ENCODE measurements around the gene LIPM.

LIPM gene

DNA sequence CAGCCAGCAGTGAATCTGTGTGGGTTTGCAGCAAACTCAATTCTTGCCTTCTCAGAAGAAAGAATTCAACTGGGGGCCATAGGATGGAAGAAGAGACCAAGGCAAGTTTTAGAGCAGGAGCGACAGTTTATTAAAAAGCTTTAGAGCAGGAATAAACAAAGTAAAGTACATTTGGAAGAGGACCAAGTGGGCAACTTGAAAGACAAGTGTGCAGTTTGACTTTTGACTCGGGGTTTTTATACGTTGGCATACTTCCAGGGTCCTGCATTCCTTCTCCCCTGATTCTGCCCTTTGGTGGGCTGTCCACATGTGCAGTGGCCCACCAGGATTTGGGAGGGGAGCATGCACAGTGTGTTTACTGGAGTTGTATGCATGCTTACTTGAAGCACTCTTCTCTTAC is 52.2 kb downstream of the LIPM start:
- Histone ChIP-seq H3K36me3 (ENCODE audit: control insufficient read depth, insufficient read depth, low read length) (no peaks in the 10 kb centered on the region), H3K4me1 (ENCODE audit: control insufficient read depth, insufficient read depth, low read length) (peaks cover 19% of the 10 kb centered on the region), H3K27me3 (ENCODE audit: control insufficient read depth, insufficient read depth, low read length) (no peaks in the 10 kb centered on the region), H3K4me3 (ENCODE audit: low read depth, low read length) (no peak overlapping the region), H3K9me3 (ENCODE audit: control insufficient read depth, insufficient read depth, low read length) (no peaks in the 10 kb centered on the region), H3K27ac (ENCODE audit: low read depth, low read length) (no peak overlapping the region), H3K9ac (ENCODE audit: low read depth, low read length) (no peak overlapping the region)

GRCh38 chr10:88857831-88858230 is 55.3 kb downstream of the LIPM start:
- Histone ChIP-seq H3K9ac (ENCODE audit: low read depth, low read length) (no peak overlapping the region), H3K27ac (ENCODE audit: low read depth, low read length) (no peak overlapping the region), H3K4me1 (ENCODE audit: control insufficient read depth, insufficient read depth, low read length) (peaks cover 6% of the 10 kb centered on the region; the same call in 1 of the 2 replicates)

DNA sequence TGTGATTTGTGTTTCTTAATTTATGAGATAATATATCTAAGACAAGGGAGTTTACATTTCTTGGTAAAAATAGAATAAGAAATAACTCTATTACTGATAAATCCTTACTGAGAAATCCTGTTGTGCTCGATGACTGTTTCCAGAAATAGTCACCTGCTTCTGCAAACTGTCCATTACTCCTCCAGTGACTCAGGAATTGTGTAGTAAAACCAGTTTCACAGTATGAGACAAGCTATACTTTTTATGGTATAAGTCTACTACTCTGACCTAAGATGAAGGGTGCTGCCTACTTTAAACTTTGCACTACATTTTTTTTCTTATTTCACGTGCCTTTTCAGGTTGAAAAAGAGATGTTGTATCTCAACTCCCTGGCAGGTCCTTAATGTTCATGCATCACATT is 56.0 kb downstream of the LIPM start:
- Histone ChIP-seq H3K27ac (ENCODE audit: low read depth, low read length) (no peak overlapping the region), H3K27me3 (ENCODE audit: control insufficient read depth, insufficient read depth, low read length) (no peaks in the 10 kb centered on the region), H3K9me3 (ENCODE audit: control insufficient read depth, insufficient read depth, low read length) (no peaks in the 10 kb centered on the region), H3K36me3 (ENCODE audit: control insufficient read depth, insufficient read depth, low read length) (no peaks in the 10 kb centered on the region), H3K4me1 (ENCODE audit: control insufficient read depth, insufficient read depth, low read length) (peaks cover 4% of the 10 kb centered on the region; the same call in 1 of the 2 replicates), H3K9ac (ENCODE audit: low read depth, low read length) (no peak overlapping the region), H3K4me3 (ENCODE audit: low read depth, low read length) (no peak overlapping the region)

More at GRCh38 chr10:88857831-88858230, 55.3 kb downstream of the LIPM start:
- H3K27me3 ChIP-seq (ENCODE audit: control insufficient read depth, insufficient read depth, low read length), result no peaks in the 10 kb centered on the region
- H3K36me3 ChIP-seq (ENCODE audit: control insufficient read depth, insufficient read depth, low read length), result no peaks in the 10 kb centered on the region
- H3K9me3 ChIP-seq (ENCODE audit: control insufficient read depth, insufficient read depth, low read length), result no peaks in the 10 kb centered on the region
- no peak overlapping the region for H3K4me3 ChIP-seq (ENCODE audit: low read depth, low read length)

DNA sequence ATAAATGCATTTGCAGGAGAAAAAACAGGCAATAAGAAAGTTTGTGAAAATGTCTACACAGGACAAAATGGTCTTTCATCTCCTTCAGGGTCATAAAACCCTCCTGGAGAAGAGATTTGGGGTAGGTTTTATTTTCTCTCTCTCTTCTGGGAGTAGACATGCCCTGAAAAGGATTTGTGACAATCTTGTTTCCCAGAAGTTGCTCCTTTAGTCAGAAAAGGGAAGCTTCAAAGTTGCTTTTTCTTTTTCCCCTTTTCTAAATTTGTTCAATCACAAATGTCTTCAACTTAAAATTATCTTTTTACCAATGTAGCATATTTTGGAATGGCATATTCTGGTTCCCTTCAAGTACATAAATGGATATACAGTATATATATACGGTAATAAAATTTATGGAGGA is 58.5 kb downstream of the LIPM start:
- no peaks in the 10 kb centered on the region for H3K36me3 ChIP-seq (ENCODE audit: control insufficient read depth, insufficient read depth, low read length)
- no peaks in the 10 kb centered on the region for H3K4me1 ChIP-seq (ENCODE audit: control insufficient read depth, insufficient read depth, low read length)
- H3K4me3 ChIP-seq (ENCODE audit: low read depth, low read length), result no peak overlapping the region
- H3K9me3 ChIP-seq (ENCODE audit: control insufficient read depth, insufficient read depth, low read length), result no peaks in the 10 kb centered on the region
- H3K9ac ChIP-seq (ENCODE audit: low read depth, low read length), result no peak overlapping the region
- no peak overlapping the region for H3K27ac ChIP-seq (ENCODE audit: low read depth, low read length)
- H3K27me3 ChIP-seq (ENCODE audit: control insufficient read depth, insufficient read depth, low read length), result no peaks in the 10 kb centered on the region

GRCh38 chr10:88865281-88865876 is 62.8 kb downstream of the LIPM start:
- H3K4me1 ChIP-seq (ENCODE audit: control insufficient read depth, insufficient read depth, low read length), result 0 out of 2 replicates have a peak, but pooled peaks cover 6% of the 10 kb centered on the region
- no peak overlapping the region for H3K27ac ChIP-seq (ENCODE audit: low read depth, low read length)
- no peaks in the 10 kb centered on the region for H3K36me3 ChIP-seq (ENCODE audit: control insufficient read depth, insufficient read depth, low read length)
- H3K9me3 ChIP-seq (ENCODE audit: control insufficient read depth, insufficient read depth, low read length), result no peaks in the 10 kb centered on the region
- H3K27me3 ChIP-seq (ENCODE audit: control insufficient read depth, insufficient read depth, low read length), result no peaks in the 10 kb centered on the region
- no peak overlapping the region for H3K4me3 ChIP-seq (ENCODE audit: low read depth, low read length)
- H3K9ac ChIP-seq (ENCODE audit: low read depth, low read length), result no peak overlapping the region

DNA sequence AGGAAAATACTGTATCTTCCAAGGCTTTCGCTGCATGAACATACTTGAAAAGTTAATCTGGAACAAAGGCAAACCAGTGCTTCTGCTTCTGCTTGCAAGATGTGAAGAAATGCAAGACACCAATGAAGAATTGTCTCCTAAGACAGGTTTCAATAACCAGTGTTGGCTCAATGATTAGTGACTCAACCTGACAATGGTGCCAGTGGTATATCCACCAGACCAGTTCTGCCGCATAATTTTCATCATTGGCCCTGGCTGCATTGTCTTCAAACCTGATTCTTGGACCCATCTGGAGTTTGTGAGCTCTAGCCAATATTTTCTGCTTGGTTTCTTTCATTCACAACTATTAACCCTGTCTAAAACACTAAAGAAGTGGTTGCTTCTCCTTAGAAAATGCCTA is 63.9 kb downstream of the LIPM start:
- H3K4me1 ChIP-seq (ENCODE audit: control insufficient read depth, insufficient read depth, low read length), result 0 out of 2 replicates have a peak, but pooled peaks cover 6% of the 10 kb centered on the region
- no peak overlapping the region for H3K4me3 ChIP-seq (ENCODE audit: low read depth, low read length)
- no peaks in the 10 kb centered on the region for H3K36me3 ChIP-seq (ENCODE audit: control insufficient read depth, insufficient read depth, low read length)

GRCh38 chr10:88870089-88870488 is 67.6 kb downstream of the LIPM start:
- no peaks in the 10 kb centered on the region for H3K9me3 ChIP-seq (ENCODE audit: control insufficient read depth, insufficient read depth, low read length)
- H3K27ac ChIP-seq (ENCODE audit: low read depth, low read length), result no peak overlapping the region
- H3K4me3 ChIP-seq (ENCODE audit: low read depth, low read length), result no peak overlapping the region
- no peaks in the 10 kb centered on the region for H3K36me3 ChIP-seq (ENCODE audit: control insufficient read depth, insufficient read depth, low read length)
- H3K27me3 ChIP-seq (ENCODE audit: control insufficient read depth, insufficient read depth, low read length), result no peaks in the 10 kb centered on the region
- H3K9ac ChIP-seq (ENCODE audit: low read depth, low read length), result no peak overlapping the region
- 0 out of 2 replicates have a peak, but pooled peaks cover 6% of the 10 kb centered on the region for H3K4me1 ChIP-seq (ENCODE audit: control insufficient read depth, insufficient read depth, low read length)

More for the DNA sequence above, 63.9 kb downstream of the LIPM start:
- no peaks in the 10 kb centered on the region for H3K9me3 ChIP-seq (ENCODE audit: control insufficient read depth, insufficient read depth, low read length)
- H3K9ac ChIP-seq (ENCODE audit: low read depth, low read length), result no peak overlapping the region
- no peak overlapping the region for H3K27ac ChIP-seq (ENCODE audit: low read depth, low read length)
- H3K27me3 ChIP-seq (ENCODE audit: control insufficient read depth, insufficient read depth, low read length), result no peaks in the 10 kb centered on the region

All from HUES48 (cell line).